NB4 (cell line): ENCODE data around the gene COA6.

Source experiments
- MYC ChIP-seq: IDR thresholded peaks from 2 replicates; pipeline ENCODE4 v1.6.1; 2011; ENCODE audit warnings: low read depth, low read length
- POLR2A ChIP-seq: IDR thresholded peaks from 2 replicates; pipeline ENCODE4 v1.6.1; 2011; ENCODE audit warnings: mild to moderate bottlenecking; ENCODE audit not compliant: insufficient read length; ENCODE audit errors: extremely low read depth
- TF ChIP-seq, protein P1 (sequence below): IDR thresholded peaks from one replicate; pipeline ENCODE4 v1.5.1; 2012; ENCODE audit warnings: low read depth, low read length
- TF ChIP-seq, protein P2 (sequence below): IDR thresholded peaks from 2 replicates; pipeline ENCODE4 v1.6.1; 2011; ENCODE audit warnings: low read depth, low read length

DNA sequence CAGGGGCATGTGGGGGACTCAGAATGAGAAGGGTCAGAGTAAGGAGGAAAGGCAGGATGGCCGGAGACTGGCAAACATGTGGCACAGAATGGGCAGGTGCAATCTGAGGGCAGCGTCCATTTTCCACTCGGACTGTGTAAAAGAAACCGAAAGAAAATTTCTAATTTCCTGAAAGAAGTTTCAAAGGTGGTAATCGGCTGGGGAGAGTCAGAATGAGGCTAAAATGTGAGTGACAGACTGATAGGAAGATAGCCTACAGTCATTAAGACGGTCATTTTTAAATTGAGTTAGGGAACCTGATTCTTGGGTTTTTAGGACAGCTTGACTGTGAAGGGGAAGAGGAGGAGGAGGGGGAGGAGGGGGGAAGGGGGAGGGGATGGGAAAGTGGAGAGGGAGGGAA is 23.6 kb downstream of the COA6 start:
- no peak for TF ChIP-seq POLR2A
- TF ChIP-seq, protein P1, sequence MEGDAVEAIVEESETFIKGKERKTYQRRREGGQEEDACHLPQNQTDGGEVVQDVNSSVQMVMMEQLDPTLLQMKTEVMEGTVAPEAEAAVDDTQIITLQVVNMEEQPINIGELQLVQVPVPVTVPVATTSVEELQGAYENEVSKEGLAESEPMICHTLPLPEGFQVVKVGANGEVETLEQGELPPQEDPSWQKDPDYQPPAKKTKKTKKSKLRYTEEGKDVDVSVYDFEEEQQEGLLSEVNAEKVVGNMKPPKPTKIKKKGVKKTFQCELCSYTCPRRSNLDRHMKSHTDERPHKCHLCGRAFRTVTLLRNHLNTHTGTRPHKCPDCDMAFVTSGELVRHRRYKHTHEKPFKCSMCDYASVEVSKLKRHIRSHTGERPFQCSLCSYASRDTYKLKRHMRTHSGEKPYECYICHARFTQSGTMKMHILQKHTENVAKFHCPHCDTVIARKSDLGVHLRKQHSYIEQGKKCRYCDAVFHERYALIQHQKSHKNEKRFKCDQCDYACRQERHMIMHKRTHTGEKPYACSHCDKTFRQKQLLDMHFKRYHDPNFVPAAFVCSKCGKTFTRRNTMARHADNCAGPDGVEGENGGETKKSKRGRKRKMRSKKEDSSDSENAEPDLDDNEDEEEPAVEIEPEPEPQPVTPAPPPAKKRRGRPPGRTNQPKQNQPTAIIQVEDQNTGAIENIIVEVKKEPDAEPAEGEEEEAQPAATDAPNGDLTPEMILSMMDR: no peak
- TF ChIP-seq, protein P2, sequence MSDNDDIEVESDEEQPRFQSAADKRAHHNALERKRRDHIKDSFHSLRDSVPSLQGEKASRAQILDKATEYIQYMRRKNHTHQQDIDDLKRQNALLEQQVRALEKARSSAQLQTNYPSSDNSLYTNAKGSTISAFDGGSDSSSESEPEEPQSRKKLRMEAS: no peak
- no peak for TF ChIP-seq MYC
